Measurements from ENCODE around the gene SV2A. TPM values are rescaled to one million over a fixed set of nuclear protein-coding genes. Genes with fewer than 3 reads are reported as not detected.

SV2A gene
- total RNA-seq, 1 experiment from 2014 or later: 2.9 TPM

- in situ Hi-C loops (cut with HindIII; ENCODE audit: low pct_unique_long_range_greater_than_20kb, low sequenced_read_pairs): no loop called here
These were observed 769 bp downstream of the SV2A start for GRCh38 chr1:149916898-149917252.

GRCh38 chr1:149916193-149916897, 1.3 kb downstream of the SV2A start:
- Histone ChIP-seq H3K9me3 (ENCODE audit: control insufficient read depth, insufficient read depth, low read depth, low read length) (no peaks in the 10 kb centered on the region), H3K4me1 (ENCODE audit: control insufficient read depth, insufficient read depth, low read length) (peaks cover 4% of the 10 kb centered on the region; the same call in 1 of the 2 replicates), H3K27ac (ENCODE audit: low read length) (no peak overlapping the region), H3K4me3 (ENCODE audit: low read depth in 2 of 2, low read length in 2 of 2) (peak overlapping the region in 1 of 2 experiments; percentile 42; a peak in 1 of 4 replicates), H3K36me3 (ENCODE audit: control insufficient read depth, insufficient read depth, low read length) (no peaks in the 10 kb centered on the region), H3K27me3 (ENCODE audit: control insufficient read depth, insufficient read depth, low read length) (no peaks in the 10 kb centered on the region)
- POLR2A ChIA-PET: interaction anchor here (1.1 kb wide), 1 partner anchor 29 kb away, joined by 3 read pairs; a partner anchor contains a TSS
- no peak for ATAC-seq
- no peak for DNase-seq (ENCODE audit: low read depth, low spot score)
- in situ Hi-C loops (cut with HindIII; ENCODE audit: low pct_unique_long_range_greater_than_20kb, low sequenced_read_pairs): no loop called here
- intact Hi-C loops (cut with micrococcal nuclease; ENCODE audit: unreplicated experiment): no loop called here
- BruUV-seq (replicated peaks): no TSS peak
- CTCF ChIA-PET: no interaction called here
- no peak for TF ChIP-seq SIN3A (IDR thresholded peaks at IDR 0.05; ENCODE audit: borderline replicate concordance, insufficient read depth, low read depth, low read length)
- no peak for TF ChIP-seq POLR2AphosphoS5 (IDR thresholded peaks at IDR 0.05; ENCODE audit: low read depth, low read length)
- TF ChIP-seq CTCF (IDR thresholded peaks at IDR 0.05): no peak
- no peak for TF ChIP-seq TCF7L2 (IDR thresholded peaks at IDR 0.05; ENCODE audit: low read depth, low read length)
- no peak for TF ChIP-seq REST (IDR thresholded peaks at IDR 0.05; ENCODE audit: insufficient read depth in 1 of 2, low read depth in 2 of 2, low read length in 1 of 2)

More at GRCh38 chr1:149916898-149917252, 769 bp downstream of the SV2A start:
- no peak for DNase-seq (ENCODE audit: low read depth, low spot score)
- Histone ChIP-seq H3K27ac (ENCODE audit: low read length) (no peak overlapping the region), H3K9me3 (ENCODE audit: control insufficient read depth, insufficient read depth, low read depth, low read length) (no peaks in the 10 kb centered on the region), H3K4me3 (ENCODE audit: low read depth in 2 of 2, low read length in 2 of 2) (peak overlapping the region in 1 of 2 experiments; percentile 42; a peak in 1 of 4 replicates), H3K36me3 (ENCODE audit: control insufficient read depth, insufficient read depth, low read length) (no peaks in the 10 kb centered on the region), H3K27me3 (ENCODE audit: control insufficient read depth, insufficient read depth, low read length) (no peaks in the 10 kb centered on the region), H3K4me1 (ENCODE audit: control insufficient read depth, insufficient read depth, low read length) (peaks cover 4% of the 10 kb centered on the region; the same call in 1 of the 2 replicates)
- TF ChIP-seq SIN3A (IDR thresholded peaks at IDR 0.05; ENCODE audit: borderline replicate concordance, insufficient read depth, low read depth, low read length) (no peak), REST (IDR thresholded peaks at IDR 0.05; ENCODE audit: insufficient read depth in 1 of 2, low read depth in 2 of 2, low read length in 1 of 2) (no peak), POLR2AphosphoS5 (IDR thresholded peaks at IDR 0.05; ENCODE audit: low read depth, low read length) (no peak), CTCF (IDR thresholded peaks at IDR 0.05) (no peak), TCF7L2 (IDR thresholded peaks at IDR 0.05; ENCODE audit: low read depth, low read length) (no peak)
- no TSS peak for BruUV-seq (replicated peaks)
- CTCF ChIA-PET: no interaction called here
- no peak for ATAC-seq
- intact Hi-C loops (cut with micrococcal nuclease; ENCODE audit: unreplicated experiment): no loop called here
- POLR2A ChIA-PET: interaction anchor here (1.1 kb wide), 1 partner anchor 29 kb away, joined by 3 read pairs; a partner anchor contains a TSS

All from Panc1 (cell line).